ENCODE measurements around the gene CD44. TPM values are rescaled to one million over a fixed set of nuclear protein-coding genes. Genes with fewer than 3 reads are reported as not detected.

Gene CD44
- total and polyA plus RNA-seq, 10 of the 15 experiments (the other 5 are each of a cell fraction or from before 2014, with no cell fraction given) = 57.1 to 293 (median 120) TPM

DNA sequence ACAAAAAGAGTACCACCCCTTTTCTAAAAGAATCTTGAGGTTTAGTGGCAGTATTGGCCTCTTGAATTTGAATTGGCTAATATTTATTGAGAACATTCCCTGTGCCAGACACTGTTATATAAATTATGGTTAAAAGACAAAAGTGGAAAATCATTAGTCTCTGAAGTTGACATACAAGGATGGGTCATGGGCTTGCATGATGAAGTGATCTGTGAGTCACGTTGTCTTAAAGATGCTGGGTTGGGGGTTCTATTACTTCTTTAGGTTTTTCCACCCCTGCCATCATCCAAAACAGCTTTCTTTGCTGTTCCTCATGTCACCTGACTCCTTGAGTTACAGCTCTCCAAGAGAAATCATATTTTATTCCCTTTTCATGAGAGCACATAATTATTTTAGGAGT is 85.0 kb downstream of the CD44 start:
- Histone ChIP-seq H3K27ac (ENCODE audit: control insufficient read depth, insufficient read depth) (no peak overlapping the region), H3K9ac (ENCODE audit: control insufficient read depth, insufficient read depth, low read length) (no peak overlapping the region), H3K27me3 (replicated peaks in 1 of 2; ENCODE audit: control insufficient read depth in 2 of 2, insufficient read depth in 2 of 2, low read length in 1 of 2) (no peaks in the 10 kb centered on the region), H2AFZ (ENCODE audit: control insufficient read depth, low read depth, low read length) (no peak overlapping the region), H3K36me3 (ENCODE audit: control insufficient read depth in 2 of 2, insufficient read depth in 2 of 2, low read length in 1 of 2) (peaks cover 4 to 5% of the 10 kb centered on the region in 2 experiments), H3K79me2 (ENCODE audit: control insufficient read depth, insufficient read depth, low read length) (no peaks in the 10 kb centered on the region), H3K4me3 (no peak overlapping the region), H3K4me1 (ENCODE audit: control insufficient read depth, insufficient read depth, low read length) (no peaks in the 10 kb centered on the region), H4K20me1 (ENCODE audit: control insufficient read depth, insufficient read depth) (no peaks in the 10 kb centered on the region), H3K9me3 (replicated peaks; ENCODE audit: control insufficient read depth, insufficient read depth, low read length) (no peaks in the 10 kb centered on the region), H3K4me2 (ENCODE audit: control insufficient read depth, insufficient read depth) (no peak overlapping the region)
- DNase-seq (ENCODE audit: low read depth, low spot score) (no peak), ATAC-seq (no peak), FAIRE-seq (no peak)
- RAD21 ChIA-PET (ENCODE audit: unreplicated experiment) = interaction anchor here (1.4 kb wide), 1 partner anchor 9 kb away, joined by 4 read pairs; no protein-coding TSS in a partner anchor
- TF ChIP-seq, protein P1, sequence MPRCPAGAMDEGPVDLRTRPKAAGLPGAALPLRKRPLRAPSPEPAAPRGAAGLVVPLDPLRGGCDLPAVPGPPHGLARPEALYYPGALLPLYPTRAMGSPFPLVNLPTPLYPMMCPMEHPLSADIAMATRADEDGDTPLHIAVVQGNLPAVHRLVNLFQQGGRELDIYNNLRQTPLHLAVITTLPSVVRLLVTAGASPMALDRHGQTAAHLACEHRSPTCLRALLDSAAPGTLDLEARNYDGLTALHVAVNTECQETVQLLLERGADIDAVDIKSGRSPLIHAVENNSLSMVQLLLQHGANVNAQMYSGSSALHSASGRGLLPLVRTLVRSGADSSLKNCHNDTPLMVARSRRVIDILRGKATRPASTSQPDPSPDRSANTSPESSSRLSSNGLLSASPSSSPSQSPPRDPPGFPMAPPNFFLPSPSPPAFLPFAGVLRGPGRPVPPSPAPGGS (IDR thresholded peaks at IDR 0.05; ENCODE audit: borderline replicate concordance, insufficient read depth, low read depth, low read length, poor library complexity, severe bottlenecking) = no peak
- TF ChIP-seq KLF5 (IDR thresholded peaks at IDR 0.05; ENCODE audit: partially characterized antibody) = no peak
- TF ChIP-seq, protein P2, sequence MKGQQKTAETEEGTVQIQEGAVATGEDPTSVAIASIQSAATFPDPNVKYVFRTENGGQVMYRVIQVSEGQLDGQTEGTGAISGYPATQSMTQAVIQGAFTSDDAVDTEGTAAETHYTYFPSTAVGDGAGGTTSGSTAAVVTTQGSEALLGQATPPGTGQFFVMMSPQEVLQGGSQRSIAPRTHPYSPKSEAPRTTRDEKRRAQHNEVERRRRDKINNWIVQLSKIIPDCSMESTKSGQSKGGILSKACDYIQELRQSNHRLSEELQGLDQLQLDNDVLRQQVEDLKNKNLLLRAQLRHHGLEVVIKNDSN (IDR thresholded peaks at IDR 0.05; ENCODE audit: borderline replicate concordance, extremely low read length, insufficient read depth, low read depth, low read length) = no peak
- TF ChIP-seq NR2C2 (IDR thresholded peaks at IDR 0.05; ENCODE audit: borderline replicate concordance, control insufficient read depth, insufficient read length, low read depth) = no peak
- TF ChIP-seq, protein P3, sequence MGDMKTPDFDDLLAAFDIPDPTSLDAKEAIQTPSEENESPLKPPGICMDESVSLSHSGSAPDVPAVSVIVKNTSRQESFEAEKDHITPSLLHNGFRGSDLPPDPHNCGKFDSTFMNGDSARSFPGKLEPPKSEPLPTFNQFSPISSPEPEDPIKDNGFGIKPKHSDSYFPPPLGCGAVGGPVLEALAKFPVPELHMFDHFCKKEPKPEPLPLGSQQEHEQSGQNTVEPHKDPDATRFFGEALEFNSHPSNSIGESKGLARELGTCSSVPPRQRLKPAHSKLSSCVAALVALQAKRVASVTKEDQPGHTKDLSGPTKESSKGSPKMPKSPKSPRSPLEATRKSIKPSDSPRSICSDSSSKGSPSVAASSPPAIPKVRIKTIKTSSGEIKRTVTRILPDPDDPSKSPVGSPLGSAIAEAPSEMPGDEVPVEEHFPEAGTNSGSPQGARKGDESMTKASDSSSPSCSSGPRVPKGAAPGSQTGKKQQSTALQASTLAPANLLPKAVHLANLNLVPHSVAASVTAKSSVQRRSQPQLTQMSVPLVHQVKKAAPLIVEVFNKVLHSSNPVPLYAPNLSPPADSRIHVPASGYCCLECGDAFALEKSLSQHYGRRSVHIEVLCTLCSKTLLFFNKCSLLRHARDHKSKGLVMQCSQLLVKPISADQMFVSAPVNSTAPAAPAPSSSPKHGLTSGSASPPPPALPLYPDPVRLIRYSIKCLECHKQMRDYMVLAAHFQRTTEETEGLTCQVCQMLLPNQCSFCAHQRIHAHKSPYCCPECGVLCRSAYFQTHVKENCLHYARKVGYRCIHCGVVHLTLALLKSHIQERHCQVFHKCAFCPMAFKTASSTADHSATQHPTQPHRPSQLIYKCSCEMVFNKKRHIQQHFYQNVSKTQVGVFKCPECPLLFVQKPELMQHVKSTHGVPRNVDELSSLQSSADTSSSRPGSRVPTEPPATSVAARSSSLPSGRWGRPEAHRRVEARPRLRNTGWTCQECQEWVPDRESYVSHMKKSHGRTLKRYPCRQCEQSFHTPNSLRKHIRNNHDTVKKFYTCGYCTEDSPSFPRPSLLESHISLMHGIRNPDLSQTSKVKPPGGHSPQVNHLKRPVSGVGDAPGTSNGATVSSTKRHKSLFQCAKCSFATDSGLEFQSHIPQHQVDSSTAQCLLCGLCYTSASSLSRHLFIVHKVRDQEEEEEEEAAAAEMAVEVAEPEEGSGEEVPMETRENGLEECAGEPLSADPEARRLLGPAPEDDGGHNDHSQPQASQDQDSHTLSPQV (IDR thresholded peaks at IDR 0.05) = no peak
- TF ChIP-seq YBX1 (IDR thresholded peaks at IDR 0.05) = no peak
- TF ChIP-seq, protein P4, sequence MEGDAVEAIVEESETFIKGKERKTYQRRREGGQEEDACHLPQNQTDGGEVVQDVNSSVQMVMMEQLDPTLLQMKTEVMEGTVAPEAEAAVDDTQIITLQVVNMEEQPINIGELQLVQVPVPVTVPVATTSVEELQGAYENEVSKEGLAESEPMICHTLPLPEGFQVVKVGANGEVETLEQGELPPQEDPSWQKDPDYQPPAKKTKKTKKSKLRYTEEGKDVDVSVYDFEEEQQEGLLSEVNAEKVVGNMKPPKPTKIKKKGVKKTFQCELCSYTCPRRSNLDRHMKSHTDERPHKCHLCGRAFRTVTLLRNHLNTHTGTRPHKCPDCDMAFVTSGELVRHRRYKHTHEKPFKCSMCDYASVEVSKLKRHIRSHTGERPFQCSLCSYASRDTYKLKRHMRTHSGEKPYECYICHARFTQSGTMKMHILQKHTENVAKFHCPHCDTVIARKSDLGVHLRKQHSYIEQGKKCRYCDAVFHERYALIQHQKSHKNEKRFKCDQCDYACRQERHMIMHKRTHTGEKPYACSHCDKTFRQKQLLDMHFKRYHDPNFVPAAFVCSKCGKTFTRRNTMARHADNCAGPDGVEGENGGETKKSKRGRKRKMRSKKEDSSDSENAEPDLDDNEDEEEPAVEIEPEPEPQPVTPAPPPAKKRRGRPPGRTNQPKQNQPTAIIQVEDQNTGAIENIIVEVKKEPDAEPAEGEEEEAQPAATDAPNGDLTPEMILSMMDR (IDR thresholded peaks at IDR 0.05 in 2 of 3, conservative IDR thresholded peaks at IDR 0.05 in 1 of 3; ENCODE audit: control insufficient read depth in 2 of 3, extremely low read depth in 1 of 3, insufficient read depth in 1 of 3, low read depth in 3 of 3, low read length in 3 of 3) = no peak
- TF ChIP-seq TAF1 (IDR thresholded peaks at IDR 0.05; ENCODE audit: borderline replicate concordance, low read depth, low read length) = no peak
- TF ChIP-seq BRCA1 (IDR thresholded peaks at IDR 0.05; ENCODE audit: low read depth, low read length) = no peak
- no peak for TF ChIP-seq NFYB (IDR thresholded peaks at IDR 0.05; ENCODE audit: insufficient read depth, low read depth, low read length)
- TF ChIP-seq PAX8 (IDR thresholded peaks at IDR 0.05) = no peak
- in situ Hi-C loops (cut with MboI) = no loop called here
- POLR2A ChIA-PET = no interaction called here
- whole genome bisulfite sequencing (ENCODE audit: insufficient coverage, insufficient replicate concordance, low lambda C conversion rate, missing lambda C conversion rate) = 100% methylated on average over 1 of the region's 1 CpG
- SMC1A ChIA-PET (ENCODE audit: uncharacterized antibody, unreplicated experiment) = interaction anchor here (0.7 to 1.5 kb wide), 2 partner anchors 8 to 11 kb away, joined by 3 to 4 read pairs; no protein-coding TSS in a partner anchor
- BruUV-seq (replicated peaks) = no TSS peak
- intact Hi-C loops (cut with micrococcal nuclease; ENCODE audit: unreplicated experiment) = no loop called here
- CTCF ChIA-PET = interaction anchor here (1.1 kb wide), 1 partner anchor 14 kb away, joined by 4 read pairs; no protein-coding TSS in a partner anchor

All from GM12878 (cell line).